GM18507 (cell line): ENCODE results near the gene RNF224.
"Not testable (repeated sequence)": the region's sequence is repeated elsewhere in the genome, so short reads cannot be mapped to it uniquely, and the experiment has no call there.

Experiments used
- DNase-seq: peaks from one replicate; pipeline ENCODE4 v3.0.0; 2011; ENCODE audit warnings: low read depth; ENCODE audit not compliant: insufficient read length; ENCODE audit errors: extremely low spot score
- FAIRE-seq: peaks from 2 replicates; lab custom pipeline; 2011; peaks lifted over from hg19 to GRCh38; lab: Jason Lieb, UNC

The RNF224 gene

DNA sequence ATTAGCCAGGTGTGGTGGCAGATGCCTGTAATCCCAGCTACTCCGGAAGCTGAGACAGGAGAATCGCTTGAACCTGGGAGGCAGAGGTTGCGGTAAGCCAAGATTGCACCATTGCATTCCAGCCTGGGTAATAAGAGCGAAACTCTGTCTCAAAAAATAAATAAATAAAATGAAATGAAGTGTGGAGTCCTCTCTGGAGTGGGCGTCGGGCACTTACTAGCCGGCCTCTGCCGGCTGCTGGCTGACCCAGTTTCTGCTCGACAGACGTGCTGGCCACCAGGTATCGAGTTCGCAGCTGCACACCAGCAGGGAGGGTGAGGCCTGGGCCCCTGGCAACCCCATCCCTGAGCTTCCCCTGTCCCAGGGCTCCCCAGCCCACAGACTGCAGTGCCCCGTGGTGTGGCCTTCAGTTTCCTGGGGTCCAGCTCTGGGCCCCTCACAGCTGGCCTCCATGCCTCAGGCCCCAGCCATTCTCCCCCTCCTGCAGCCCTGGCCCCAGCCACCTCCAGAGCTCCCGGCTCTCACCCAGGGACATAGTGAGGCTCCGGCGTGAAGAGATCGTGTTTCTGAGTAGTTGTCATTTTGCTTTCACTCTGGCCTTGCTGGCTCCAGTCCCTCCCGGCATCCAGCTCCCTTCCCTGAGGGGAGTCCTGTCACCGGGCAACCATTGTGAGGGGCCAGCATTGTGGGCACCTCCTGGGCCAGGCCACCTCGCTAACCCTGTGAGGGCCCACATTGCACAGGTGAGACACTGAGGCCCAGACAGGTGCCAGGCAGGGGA is 20.0 kb downstream of the RNF224 start:
- FAIRE-seq (no peak), DNase-seq (no peak)

DNA sequence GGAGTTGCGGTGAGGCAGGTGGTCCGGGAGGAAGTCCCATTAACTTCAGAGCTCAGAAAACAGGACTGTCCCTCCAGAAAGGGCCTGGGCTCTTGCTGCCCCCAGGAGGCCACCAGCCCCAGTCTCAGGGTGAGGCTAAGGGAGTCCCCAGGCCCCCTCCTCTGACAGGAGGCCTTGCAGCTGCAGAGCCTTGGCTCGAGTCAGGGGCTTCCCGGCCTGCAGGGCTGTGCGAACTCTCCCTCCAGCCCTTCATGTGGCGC is 20.5 kb downstream of the RNF224 start:
- DNase-seq: no peak
- FAIRE-seq: no peak

DNA sequence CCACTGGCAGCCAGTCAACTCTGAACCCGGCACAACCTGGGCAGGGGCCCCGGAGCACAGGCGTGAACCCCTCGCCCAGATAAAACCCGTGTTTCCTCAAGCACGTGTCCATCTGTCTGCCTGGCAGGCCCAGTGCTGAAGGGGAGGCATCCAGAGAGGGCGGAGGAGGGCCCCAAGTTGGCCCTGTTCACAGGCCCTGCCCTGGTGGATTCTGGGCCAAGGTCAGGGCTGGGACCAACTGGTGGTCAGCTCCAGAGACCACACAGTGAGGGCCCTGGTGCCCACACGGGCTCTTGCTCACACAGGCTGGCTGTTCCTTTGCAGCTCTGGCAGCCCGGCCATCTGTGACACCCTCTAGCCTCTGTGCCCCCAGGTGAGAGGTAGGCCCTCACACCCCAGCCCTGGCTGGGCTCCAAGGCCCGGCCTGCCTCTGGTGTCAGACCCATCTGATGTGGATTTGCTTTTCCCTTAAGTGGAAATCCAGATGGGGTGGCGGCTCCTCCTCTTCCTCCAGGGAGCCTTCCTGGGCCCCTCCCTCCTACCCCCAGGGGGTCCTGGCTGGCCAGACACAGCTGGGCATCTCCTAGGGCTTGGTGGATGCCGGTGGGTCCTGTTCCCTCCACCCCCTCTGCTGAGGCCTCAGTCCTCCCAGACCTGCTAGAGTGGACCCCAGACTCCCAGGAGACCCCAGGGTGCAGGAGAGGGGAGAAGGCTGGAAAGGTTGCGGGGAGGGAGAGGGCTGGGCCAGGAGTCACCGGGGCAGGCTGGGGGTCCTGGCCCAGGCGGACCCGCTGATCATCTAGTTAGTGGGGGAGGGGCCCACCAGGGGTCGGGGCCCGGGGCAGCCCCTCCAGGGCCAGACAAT is 23.3 kb downstream of the RNF224 start:
- DNase-seq: no peak
- FAIRE-seq: no peak

DNA sequence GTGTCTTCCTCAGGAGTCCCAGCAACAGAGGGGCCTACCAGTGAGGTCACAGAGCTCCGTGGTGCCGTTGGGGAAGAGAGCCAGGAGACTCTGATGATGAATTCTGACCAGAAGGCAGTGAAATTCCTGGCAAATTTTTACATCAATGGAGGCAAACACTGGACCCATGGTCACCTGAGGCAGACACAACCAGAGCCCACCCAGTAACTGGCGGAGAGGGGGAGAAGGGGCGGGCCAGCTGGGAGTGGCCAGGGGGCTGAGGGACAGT is 23.8 kb downstream of the RNF224 start, which contains the start of gene STPG3:
Gene STPG3 (plus strand): TSS at position 93 of the 268 bp plus-strand sequence. CDS start 1 bp downstream, at position 94.
- DNase-seq (no peak), FAIRE-seq (no peak)

DNA sequence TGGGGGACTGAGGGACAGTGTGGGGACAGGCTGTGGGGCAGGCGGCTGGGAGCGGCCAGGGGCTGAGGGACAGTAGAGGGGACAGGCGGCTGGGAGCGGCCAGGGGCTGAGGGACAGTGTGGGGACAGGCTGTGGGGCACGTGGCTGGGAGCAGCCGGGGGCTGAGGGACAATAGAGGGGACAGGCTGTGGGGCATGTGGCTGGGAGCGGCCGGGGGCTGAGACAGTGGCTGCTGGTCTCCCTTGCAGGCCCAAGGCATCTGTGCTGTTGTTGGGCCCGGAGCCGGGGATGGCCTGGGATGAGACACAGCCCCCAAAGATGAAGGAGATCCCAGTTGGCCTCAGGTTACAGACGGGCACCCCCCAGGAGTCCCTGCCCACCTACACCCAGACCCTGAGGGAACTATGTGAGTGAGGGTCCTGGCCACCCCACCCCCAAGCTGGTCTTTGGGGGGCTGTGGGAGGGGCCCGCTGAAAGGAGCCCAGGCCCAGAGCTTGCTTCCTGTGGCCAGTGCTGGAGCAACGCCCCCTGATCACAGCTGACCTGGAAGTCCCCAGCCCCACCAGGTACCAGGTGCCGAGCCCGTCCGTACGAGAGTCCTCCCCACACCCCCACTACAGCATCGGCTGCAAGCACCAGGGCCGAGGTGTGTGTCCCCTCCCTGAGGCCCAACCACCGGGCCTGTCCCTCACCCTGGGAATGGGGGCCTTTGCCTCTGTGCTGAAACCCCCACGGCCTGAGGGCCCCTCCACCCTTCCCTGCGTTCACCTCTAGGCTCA is 24.4 kb downstream of the RNF224 start:
- FAIRE-seq: no peak
- DNase-seq: no peak

DNA sequence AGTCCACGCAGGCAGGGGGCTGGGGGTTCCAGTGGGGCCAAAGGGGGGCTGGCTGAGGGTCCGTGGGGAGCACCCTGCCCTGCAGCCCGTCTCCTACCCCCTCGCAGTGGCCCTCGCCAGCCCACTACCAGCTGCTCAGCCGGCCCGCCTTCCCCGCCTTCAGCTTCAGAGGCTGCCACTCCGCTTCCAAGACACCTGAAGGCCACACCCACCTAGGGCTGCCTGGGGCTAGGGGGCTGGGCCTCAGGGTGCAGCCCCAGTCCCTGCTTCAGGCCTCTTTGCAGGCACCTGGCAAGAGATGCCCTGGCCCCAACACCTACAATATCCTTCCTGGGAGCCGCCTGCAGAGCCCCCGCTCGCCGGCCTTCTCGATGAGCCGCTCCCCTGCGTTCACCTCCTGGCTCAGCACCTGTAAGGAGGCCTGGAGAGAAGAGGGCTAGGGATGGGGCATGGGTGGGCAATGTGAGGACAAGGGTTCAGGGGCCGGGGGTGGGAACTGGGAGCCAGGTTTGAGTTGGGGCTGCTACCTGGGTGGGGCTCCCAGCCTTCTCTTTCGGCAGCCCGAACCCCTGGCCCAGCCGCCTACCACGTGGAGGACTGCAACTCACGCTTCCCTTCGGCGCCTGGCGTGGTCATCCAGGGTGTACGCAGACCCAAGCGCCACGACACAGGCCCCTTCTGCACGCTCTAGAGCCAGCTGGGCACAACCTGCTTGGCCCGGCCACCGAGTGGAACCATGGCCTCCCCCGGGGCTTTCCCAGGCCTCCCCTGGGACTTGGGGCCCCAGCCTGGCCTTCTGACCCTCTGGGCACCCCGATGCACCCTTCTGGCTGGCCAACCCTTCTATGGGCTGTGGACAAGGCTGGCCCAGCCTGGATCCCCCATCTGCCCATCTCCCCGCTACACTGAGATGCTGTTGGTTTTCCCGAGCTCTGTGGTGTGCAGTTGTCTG is 25.5 kb downstream of the RNF224 start:
- FAIRE-seq: no peak

DNA sequence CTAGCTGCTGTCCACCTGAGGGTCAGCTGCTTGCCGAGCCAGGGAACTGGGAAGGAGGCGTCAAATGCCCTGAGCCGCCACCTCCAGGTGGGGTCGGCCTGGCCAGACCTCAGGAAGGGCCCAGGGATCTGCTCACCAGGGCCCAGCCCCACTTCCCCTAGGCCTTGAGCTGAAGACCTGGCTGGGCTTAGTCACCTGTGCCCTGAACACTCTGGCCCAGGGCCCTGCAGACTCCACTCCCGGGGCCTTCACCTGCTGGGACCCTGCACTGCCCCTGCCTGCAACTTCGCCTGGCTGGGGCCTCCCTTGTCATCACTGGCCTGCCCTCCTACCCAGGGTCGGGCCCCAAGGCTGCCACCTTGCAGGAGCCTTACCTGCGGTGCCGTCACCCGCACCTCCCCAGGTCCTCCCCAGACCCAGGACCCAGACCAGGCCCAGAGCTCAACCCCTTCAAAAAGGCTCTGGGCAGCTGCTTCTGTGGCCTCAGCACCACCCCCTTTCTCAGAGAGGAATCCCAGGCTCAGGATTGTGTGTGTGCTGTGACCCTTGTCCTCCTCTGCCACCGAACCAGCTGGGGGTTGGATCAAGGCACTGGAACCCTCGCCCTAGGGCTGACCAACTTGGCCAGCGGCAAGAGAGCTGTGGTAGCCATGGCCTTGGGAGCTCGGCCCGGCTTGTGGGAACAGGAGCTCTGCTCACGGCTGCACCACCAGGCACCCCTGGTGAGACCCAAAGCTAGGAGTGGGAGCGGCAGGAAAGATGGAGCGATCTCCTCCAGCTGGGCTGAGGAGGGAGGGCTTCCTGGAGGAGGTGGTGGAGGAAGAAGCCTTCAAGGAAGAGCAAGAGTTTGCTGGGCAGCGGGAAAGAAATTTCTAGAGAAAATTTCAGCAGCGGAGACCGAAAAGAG is 26.7 kb downstream of the RNF224 start:
- DNase-seq (no peak), FAIRE-seq (no peak)

More for the DNA sequence above, 25.5 kb downstream of the RNF224 start:
- no peak for DNase-seq

DNA sequence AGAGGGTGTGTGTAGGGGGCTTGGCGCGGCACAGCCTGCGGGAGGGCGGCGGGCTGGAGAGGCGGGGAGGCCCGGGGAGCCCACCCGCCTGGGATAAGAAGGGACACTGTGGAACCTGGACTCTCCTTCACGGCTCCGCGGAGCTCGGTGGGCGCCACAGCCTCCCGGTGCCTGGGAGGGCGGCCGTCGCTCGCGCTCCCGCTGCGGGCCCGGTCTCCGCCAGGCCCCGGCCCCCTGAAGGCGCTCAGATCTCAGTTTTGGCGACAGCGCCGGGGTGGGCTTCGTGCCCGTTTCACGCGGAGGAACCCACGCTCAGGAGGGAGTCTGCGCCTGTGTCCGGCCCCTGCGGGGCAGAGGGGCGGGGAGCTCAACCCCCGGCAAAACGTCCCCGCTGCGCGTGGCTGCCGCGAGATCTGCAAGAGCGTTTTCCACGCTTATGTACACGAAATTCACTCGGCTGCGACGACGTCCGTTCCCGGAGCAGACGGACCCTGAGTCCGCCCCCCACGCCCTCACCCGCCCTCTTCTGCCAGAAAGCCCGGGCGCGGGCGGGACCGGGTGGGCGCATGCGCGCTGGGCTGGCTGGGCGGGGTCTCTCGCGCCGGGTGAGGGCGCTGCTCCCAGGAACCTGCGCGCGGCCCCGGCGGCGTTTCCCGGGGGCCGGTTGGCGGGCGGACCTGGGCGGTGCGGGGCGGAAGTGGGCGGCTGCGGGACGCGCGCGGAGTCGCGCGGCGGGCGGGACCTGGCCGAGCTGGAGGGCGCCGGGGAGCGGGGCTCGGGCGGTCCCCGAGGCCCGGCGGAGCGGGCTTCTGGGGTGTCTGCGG is 27.5 kb downstream of the RNF224 start, which contains the start of gene NELFB:
Gene NELFB (plus strand): TSS at position 704 of the 824 bp plus-strand sequence.
- FAIRE-seq (peak; percentile 91), DNase-seq (peak; percentile 100)

DNA sequence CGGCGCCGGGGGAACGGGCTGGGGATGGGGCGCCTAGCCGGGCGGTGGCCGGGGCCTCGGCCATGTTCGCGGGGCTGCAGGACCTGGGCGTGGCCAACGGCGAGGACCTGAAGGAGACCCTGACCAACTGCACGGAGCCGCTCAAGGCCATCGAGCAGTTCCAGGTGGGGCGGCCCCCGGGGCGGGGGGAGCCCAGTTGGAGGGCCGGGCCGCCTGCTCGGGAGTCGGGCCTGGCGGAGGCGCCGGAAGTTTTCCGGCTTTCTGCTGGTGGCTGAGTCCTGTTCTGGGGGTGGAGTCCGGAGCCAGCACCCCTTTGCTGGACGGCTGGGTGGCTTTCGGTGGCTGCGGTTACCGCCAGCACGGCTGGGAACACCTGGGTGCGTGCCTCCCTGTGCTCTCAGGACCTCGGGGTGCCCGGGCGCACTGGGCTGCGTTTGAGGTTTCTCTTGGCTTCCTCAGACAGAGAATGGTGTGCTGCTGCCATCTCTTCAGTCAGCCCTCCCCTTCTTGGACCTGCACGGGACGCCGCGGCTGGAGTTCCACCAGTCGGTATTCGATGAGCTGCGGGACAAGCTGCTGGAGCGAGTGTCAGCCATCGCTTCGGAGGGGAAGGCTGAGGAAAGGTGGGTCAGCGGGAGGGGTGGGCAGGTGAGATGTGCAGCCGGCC is 28.3 kb downstream of the RNF224 start:
- DNase-seq (no peak), FAIRE-seq (peak; percentile 70)

DNA sequence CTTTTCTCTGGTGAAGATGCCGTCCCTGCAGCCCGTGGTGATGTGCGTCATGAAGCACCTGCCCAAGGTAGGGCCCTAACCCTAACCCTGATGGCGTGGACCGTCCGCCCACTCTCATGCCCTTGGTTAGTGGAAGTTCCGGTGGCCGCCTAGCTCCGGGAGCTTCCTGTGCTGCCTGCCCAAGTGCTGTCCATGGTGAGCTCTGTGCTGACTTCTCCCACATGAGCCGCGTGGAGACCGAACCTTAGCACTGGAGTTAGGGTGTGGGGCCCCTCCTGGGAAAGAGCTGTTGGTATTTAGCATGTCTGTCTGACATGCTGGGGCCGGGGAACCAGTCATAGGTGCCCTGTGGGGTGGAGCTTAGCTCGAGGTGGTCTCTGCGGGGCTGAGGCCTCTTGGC is 29.1 kb downstream of the RNF224 start:
- FAIRE-seq (no peak), DNase-seq (no peak)

DNA sequence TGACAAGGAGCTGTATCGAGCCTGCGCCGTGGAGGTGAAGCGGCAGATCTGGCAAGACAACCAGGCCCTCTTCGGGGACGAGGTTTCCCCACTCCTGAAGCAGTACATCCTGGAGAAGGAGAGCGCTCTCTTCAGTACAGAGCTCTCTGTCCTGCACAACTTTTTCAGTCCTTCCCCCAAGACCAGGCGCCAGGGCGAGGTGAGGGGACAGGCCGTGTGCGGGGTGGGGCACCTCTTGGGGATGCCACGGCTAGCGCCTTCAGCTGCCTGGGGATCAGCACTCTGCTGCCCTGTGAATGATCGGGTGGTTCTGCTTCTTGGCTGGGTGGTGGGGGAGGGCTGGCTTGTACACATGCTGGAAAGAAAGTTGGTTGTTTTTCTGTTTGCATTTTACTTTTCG is 29.6 kb downstream of the RNF224 start:
- DNase-seq (no peak), FAIRE-seq (no peak)

DNA sequence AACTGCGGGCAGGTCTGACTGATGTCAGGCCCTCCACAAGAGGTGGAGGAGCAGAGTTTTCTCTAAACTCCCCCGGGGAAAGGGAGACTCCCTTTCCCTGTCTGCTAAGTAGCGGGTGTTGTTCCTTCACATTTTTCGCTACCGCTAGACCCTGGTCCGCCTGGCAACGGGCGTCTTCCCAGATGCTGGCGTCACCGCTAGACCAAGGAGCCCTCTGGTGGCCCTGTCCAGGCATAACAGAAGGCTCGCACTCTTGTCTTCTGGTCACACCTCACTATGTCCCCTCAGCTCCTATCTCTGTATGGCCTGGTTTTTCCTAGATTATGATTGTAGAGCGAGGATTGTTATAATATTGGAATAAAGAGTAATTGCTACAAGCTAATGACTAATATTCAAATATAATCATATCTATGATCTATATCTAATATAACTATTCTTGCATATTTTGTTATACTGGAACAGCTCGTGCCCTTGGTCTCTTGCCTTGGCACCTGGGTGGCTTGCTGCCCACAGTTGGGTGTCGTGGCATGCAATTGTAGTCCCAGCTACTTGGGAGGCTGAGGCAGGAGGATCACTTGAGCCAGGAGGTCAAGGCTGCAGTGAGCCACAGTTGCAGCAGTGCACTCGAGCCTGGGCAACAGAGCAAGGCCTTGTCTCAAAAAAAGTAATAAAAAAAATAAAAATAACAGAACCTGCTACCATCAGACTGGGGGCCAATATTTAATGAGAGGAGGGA is 35.0 kb downstream of the RNF224 start:
- not testable (repeated sequence) for DNase-seq, FAIRE-seq

DNA sequence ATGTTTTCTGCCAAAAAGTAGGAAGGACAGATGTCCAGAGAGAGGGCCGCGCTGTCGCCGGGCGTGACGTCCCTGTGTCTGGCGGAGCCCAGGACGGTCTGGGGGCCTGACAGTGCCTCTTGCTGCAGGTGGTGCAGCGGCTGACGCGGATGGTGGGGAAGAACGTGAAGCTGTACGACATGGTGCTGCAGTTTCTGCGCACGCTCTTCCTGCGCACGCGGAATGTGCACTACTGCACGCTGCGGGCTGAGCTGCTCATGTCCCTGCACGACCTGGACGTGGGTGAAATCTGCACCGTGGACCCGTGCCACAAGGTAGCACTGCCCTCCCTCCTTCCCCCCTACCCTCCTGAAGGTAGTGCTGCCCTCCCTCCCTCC is 35.6 kb downstream of the RNF224 start:
- no peak for DNase-seq
- no peak for FAIRE-seq

DNA sequence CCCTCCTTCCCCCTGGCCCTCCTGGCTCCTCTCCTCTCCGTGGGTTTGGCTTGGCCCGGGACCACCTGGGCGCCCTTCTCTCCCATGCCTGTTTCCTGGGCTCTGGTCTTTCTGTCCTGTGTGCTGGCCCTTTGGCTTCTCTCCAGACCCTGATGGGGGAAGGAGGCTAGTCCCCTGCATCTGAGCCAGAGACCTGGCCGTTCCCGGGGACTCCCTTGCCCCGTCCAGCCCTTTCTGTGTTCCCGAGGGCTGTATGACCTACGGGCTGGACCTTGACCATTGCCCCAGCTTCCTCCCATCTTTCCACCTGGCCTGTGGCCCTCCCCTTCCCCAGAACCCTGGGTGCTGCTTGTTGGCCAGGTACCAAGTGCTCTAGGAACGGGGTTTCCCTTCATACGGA is 36.2 kb downstream of the RNF224 start:
- FAIRE-seq (no peak), DNase-seq (no peak)

DNA sequence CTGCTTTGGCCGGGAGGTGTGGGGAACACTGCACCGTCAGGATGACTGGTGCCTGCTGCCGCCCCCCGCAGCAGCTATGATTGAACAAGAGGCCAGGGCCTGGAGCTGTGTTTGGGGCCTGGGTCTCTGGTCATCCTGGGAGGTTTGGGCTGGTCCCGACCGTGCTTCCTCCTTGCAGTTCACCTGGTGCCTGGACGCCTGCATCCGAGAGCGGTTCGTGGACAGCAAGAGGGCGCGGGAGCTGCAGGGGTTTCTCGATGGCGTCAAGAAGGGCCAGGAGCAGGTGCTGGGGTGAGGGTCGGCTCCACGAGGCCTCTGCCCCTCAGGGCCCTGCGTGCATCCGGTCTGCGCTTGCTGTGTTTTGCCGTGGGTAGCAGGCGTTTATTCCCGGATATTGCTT is 36.8 kb downstream of the RNF224 start:
- no peak for DNase-seq
- FAIRE-seq: no peak

DNA sequence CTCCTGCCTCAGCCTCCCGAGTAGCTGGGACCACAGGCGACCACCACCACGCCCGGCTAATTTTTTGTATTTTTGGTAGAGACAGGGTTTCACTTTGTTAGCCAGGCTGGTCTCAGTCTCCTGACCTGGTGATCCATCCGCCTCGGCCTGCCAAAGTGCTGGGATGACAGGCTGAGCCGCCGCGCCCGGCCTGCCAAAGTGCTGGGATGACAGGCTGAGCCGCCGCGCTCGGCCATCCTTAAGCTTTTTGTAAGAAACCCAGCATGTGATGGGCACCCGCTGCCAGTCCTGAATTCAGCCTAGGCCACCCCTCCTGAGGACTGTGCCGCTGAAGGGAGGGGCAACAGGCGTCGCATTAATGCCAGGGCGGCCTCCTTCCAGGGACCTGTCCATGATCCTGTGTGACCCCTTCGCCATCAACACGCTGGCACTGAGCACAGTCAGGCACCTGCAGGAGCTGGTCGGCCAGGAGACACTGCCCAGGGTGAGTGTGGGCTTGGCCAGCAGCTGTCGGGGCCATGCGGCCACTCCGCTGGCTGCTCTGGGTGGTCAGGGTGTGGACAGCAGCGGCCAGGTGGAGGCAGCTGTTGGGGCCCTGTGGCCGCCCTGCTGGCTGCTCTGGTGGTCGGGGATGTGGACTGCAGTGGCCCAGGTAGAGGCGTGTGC is 38.3 kb downstream of the RNF224 start:
- FAIRE-seq (no peak), DNase-seq (no peak)
